Skin epidermis (tissue), 12 donors: ENCODE data around the gene CACNA2D3.
"Not testable (repeated sequence)": the region's sequence is repeated elsewhere in the genome, so short reads cannot be mapped to it uniquely, and the experiment has no call there.

Experiments used
- H3K27ac ChIP-seq, 21 experiments: fragments of 200-600 bp; sonication (generic) in 11 of 21; one replicate each; pipeline ENCODE4 v1.5.0; 2020; ENCODE audit warnings: mild to moderate bottlenecking in 3 of 21, inconsistent platforms in 2 of 21, moderate library complexity in 2 of 21
- H3K4me3 ChIP-seq, 7 experiments: fragments of 200-600 bp; sonication (generic) in 2 of 7; one replicate each; pipeline ENCODE4 v1.5.0; 2020; ENCODE audit warnings: inconsistent platforms in 2 of 7, mild to moderate bottlenecking in 2 of 7, moderate library complexity in 1 of 7

The CACNA2D3 gene

GRCh38 chr3:54632834-54633233 is 510.5 kb downstream of the CACNA2D3 start:
- Histone ChIP-seq H3K27ac (no peak overlapping the region), H3K4me3 (no peak overlapping the region)

DNA sequence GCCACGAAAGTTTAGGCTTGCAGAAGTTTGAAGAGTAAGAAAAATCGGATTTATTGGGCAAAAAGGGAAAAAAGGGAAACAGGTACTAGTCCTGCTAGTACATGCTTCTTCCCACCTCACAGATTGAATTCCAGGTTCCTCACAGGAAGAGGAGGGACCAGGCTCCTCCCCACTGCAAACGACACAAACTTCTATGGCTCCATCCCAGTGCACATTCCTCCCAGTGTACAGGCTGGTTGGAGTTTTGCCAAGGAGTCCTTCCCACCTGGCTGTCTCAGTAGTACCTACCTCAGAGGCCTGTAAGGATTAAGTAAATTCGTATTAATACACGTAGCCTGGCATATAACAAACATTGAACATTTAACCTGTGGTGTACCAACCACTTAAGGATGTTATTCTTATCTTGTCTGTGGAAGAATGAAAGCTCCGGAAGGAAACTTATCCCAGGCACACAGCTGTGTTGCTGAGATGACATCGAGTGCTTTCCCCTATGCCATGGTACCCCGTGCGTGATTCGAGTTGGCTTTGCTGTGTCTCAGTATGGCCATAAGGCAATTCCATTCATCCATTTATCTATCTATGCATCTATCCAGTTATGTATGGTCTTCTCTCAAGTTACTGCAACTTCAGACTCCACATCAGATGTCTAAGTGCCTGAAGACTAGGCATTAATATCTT is 511.2 kb downstream of the CACNA2D3 start:
- Histone ChIP-seq H3K27ac (no peak overlapping the region), H3K4me3 (no peak overlapping the region)

GRCh38 chr3:54634122-54634469 is 511.7 kb downstream of the CACNA2D3 start:
- Histone ChIP-seq H3K27ac (no peak overlapping the region), H3K4me3 (no peak overlapping the region)

GRCh38 chr3:54639790-54640372 is 517.5 kb downstream of the CACNA2D3 start:
- not testable (repeated sequence) for H3K27ac ChIP-seq, H3K4me3 ChIP-seq

GRCh38 chr3:54641226-54642014 is 519.1 kb downstream of the CACNA2D3 start:
- Histone ChIP-seq H3K4me3 (no peak overlapping the region), H3K27ac (peak overlapping the region in 1 of 21 experiments; percentile 37)

GRCh38 chr3:54642147-54642546 is 519.8 kb downstream of the CACNA2D3 start:
- no peak overlapping the region for H3K27ac ChIP-seq
- H3K4me3 ChIP-seq: no peak overlapping the region

DNA sequence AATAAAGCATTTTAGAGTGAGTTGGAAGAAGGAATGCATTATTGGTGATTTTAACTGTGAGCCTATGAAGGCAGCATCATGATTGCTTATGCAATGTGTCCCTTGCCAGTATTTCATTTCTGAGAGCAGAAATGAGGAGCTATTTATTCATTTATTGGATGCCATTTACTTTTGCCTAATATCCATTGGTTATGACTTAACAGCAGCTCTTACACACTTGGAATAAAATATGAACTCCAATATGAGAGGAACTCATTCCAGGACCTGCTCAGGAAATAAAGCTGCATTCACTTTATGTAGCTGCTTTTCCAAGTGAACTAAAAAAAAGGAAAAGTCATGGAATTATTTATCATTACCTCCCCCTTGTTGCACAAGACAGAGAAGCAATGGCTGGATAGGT is 525.4 kb downstream of the CACNA2D3 start:
- no peak overlapping the region for H3K27ac ChIP-seq

DNA sequence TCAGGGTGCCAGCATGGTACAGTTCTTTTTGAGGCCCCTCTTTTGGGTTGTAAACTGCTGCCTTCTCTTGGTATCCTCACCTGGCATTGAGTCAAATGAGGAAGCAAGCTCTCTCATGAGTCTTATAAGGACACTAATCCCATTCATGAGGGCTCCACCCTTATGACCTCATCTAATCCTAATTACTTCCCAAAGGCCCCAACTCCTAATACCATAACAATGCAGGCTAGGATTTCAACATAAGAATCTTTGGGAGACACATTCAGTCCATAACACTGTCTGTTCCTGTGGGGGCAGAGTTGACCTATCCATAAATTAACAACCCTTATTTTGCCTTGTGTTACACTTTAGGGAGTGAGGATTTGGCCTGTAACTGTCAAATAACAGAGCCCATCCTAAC is 527.2 kb downstream of the CACNA2D3 start:
- Histone ChIP-seq H3K4me3 (no peak overlapping the region), H3K27ac (no peak overlapping the region)

More for the DNA sequence above, 525.4 kb downstream of the CACNA2D3 start:
- H3K4me3 ChIP-seq: no peak overlapping the region

- H3K4me3 ChIP-seq: no peak overlapping the region
- peak overlapping the region in 3 of 21 experiments; percentile 10 to 50 (median 17) for H3K27ac ChIP-seq
Observed at GRCh38 chr3:54653456-54654195, 531.3 kb downstream of the CACNA2D3 start.

GRCh38 chr3:54654776-54655175 is 532.4 kb downstream of the CACNA2D3 start:
- Histone ChIP-seq H3K27ac (peak overlapping the region in 1 of 21 experiments; percentile 17), H3K4me3 (no peak overlapping the region)

DNA sequence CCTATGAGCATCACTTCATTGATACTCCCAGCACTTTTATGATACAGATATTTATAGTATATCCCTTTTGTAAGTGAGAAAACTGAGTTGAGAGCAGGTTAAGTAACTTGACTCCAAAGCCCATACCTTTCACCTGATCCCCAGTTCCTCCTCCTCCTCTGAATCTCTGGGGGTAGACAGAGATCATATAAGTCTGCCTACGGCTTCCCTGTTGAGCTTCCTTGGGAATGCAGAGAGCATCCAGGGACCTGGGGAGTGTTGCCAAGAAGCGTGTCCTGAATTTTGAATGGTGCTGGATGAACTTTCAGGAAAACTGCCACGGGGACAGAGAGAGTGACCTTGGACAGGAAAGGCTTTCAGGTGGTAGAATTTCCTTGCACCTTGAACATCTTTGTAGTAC is 537.0 kb downstream of the CACNA2D3 start:
- no peak overlapping the region for H3K27ac ChIP-seq
- no peak overlapping the region for H3K4me3 ChIP-seq

- Histone ChIP-seq H3K27ac (peak overlapping the region in 1 of 21 experiments; percentile 31), H3K4me3 (no peak overlapping the region)
Observed at GRCh38 chr3:54660714-54661132, 538.4 kb downstream of the CACNA2D3 start.

DNA sequence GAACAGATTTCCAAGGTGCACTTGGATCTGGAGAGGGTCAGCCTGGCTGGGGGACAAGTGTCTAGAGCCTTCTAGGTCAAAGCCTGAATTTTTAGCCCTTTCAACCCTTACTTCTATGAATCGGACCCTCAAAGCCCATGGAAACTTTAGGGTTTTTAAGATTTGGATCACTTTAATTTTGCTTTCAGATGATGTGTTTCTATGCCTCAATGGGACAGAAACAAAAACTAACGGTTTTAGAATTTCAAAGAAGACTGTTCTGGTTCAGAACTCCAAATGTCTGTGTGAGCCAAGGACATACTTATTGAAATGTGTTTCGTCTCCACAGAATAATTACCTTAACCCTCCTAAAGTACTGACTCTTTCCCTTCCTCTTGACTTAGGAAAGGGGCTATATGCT is 538.8 kb downstream of the CACNA2D3 start:
- H3K27ac ChIP-seq: peak overlapping the region in 1 of 21 experiments; percentile 10
- H3K4me3 ChIP-seq: no peak overlapping the region

DNA sequence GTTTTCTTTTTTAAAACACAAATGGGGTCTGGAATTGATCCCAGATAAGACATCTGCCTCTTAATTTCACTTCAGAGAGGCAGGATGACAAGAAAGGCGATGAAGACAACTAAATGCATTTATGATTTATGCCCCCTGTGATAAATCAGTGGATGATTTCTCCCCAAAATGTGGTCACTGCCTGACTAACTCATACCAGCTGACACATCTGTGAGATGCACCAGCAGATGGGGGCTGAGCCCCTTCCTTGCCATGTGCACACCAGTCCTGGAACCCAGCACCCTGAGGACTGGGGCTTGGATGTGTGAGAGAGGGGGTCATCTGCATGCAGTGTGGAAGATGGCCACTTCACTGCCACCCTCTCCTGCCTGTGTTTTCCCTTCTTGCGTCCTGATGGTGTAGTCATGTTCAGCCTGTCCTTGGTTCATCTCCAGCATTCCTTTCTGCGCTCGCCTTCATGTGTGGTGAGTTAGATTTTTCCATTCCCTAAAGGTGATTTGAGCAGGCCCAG is 541.2 kb downstream of the CACNA2D3 start:
- Histone ChIP-seq H3K27ac (peak overlapping the region in 8 of 21 experiments; percentile 2 to 66 (median 27)), H3K4me3 (no peak overlapping the region)

- H3K27ac ChIP-seq: no peak overlapping the region
- H3K4me3 ChIP-seq: no peak overlapping the region
Observed at GRCh38 chr3:54665016-54665600, 542.8 kb downstream of the CACNA2D3 start.

DNA sequence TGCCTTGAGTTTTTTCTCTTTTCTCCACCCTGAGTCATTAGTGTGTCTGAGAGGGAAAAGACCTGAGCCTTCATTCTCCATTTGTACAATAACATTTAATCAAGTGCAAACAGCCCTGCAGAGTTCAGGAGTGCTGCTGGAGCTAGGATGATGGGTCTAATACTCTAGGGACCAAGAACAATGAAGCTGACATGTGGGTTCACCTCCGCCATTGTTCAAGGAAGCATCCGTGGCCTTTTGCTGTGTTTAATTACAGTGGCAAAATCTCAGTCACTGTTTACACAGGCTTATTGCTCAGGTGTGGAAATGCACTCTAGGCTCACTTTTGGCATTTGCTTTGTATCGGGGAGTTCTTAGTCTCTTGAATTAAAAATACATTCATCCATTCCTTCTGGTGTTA is 545.9 kb downstream of the CACNA2D3 start:
- H3K4me3 ChIP-seq: no peak overlapping the region
- H3K27ac ChIP-seq: peak overlapping the region in 1 of 21 experiments; percentile 57

DNA sequence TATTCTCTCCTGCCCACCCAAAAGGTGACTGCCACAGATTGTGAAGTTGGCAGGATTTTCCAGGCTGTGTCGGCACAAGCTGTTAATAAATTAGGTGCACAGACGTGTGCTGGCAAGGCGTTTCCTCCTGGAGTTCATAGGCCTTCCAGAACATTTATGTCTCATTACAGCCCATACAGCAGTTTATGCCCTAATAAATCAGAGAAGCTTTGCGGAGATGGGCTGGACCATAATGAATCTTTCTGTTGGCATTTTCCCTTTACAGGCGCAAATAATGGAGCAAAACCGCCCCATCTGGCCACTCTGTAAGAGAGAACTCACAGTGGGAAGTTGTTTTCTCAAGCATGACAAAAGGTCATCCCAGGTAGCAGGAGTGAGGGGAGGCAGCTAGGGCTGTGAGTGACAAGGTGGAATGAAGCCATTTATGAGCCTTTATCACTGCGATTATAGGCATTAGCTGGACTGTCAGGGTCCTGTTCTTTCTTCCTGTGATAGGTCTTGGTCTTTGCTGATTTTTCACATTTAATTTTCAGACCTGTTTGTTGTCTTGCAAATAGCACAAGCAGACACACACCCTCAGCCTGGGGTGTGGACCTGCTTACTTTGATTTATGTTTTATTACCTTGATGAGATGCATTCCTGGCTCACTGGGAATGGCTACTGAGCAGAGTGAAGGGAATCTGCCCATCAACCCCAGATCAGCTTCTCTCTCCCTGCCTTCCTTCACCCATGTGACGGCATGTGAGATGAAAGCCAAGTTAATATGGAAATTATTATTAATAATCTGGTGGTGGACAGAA is 548.0 kb downstream of the CACNA2D3 start:
- H3K27ac ChIP-seq: peak overlapping the region in 2 of 21 experiments; percentile 18 to 47
- no peak overlapping the region for H3K4me3 ChIP-seq

GRCh38 chr3:54671511-54671910 is 549.2 kb downstream of the CACNA2D3 start:
- Histone ChIP-seq H3K27ac (peak overlapping the region in 1 of 21 experiments; percentile 20), H3K4me3 (no peak overlapping the region)

DNA sequence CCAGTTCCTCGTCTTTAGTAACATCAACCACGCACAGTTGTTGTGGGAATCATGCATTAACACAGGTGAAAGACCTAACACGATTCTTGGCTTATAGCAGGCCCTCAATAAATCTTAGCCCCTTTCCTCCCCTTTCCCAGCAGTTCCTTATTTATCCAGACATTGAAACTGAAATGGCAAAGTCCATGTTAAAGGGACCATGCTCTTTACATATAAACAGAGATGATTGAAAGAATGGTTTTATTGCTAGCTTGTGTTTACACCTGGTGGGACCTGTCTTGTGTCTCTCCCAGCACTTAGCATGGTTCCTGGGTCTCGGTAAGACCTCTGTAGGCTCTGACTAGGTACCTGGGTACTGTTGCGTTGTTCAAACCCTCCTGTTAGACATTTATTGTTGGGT is 553.7 kb downstream of the CACNA2D3 start:
- H3K4me3 ChIP-seq: no peak overlapping the region
- H3K27ac ChIP-seq: no peak overlapping the region
